MCF 10A (cell line): ENCODE results near the gene ARHGAP28. TPM values are rescaled to one million over a fixed set of nuclear protein-coding genes. Genes with fewer than 3 reads are reported as not detected.

Experiments
- BruUV-seq: library from RNA; stranded (reverse); fragments of 400-500 nt; replicated peaks from 2 replicates; lab custom pipeline; 2021; lab: Mats Ljungman, UMichigan
- CTCF ChIA-PET: fragments of 300-600 bp; sonication (Branson Sonifier 250); formaldehyde crosslinking; extraction: SDS; loops from one replicate; lab custom pipeline; 2021; ENCODE audit warnings: antibody characterized with exemption, inconsistent platforms; lab: Yijun Ruan, JAX
- POLR2A ChIA-PET: fragments of 300-600, 350-650 bp; sonication (Branson Sonifier 250); formaldehyde crosslinking; extraction: SDS; loops from one replicate; lab custom pipeline; 2020; ENCODE audit warnings: antibody characterized with exemption, inconsistent platforms; lab: Yijun Ruan, JAX
- DNase-seq: peaks from one replicate; pipeline ENCODE4 v3.0.0-alpha.2; 2018; ENCODE audit not compliant: unreplicated experiment
- H3K27ac Mint-ChIP-seq: one replicate; pipeline ENCODE4 v1.8.0; 2022; ENCODE audit warnings: mild to moderate bottlenecking, low read depth, mixed read lengths; ENCODE audit not compliant: unreplicated experiment
- H3K27me3 Mint-ChIP-seq: one replicate; pipeline ENCODE4 v1.8.0; 2022; ENCODE audit warnings: mixed read lengths; ENCODE audit not compliant: insufficient read depth, unreplicated experiment
- H3K36me3 Mint-ChIP-seq: one replicate; pipeline ENCODE4 v1.8.0; 2022; ENCODE audit warnings: mild to moderate bottlenecking, moderate library complexity, mixed read lengths; ENCODE audit not compliant: insufficient read depth, unreplicated experiment
- H3K4me1 Mint-ChIP-seq: one replicate; pipeline ENCODE4 v1.8.0; 2022; ENCODE audit warnings: mixed read lengths; ENCODE audit not compliant: insufficient read depth, unreplicated experiment
- H3K4me3 Mint-ChIP-seq: one replicate; pipeline ENCODE4 v1.8.0; 2022; ENCODE audit warnings: mild to moderate bottlenecking, moderate library complexity, mixed read lengths; ENCODE audit not compliant: unreplicated experiment
- H3K9me3 Mint-ChIP-seq: one replicate; pipeline ENCODE4 v1.8.0; 2022; ENCODE audit warnings: mixed read lengths; ENCODE audit not compliant: unreplicated experiment
- intact Hi-C: fragments of 100-400 bp; cut with micrococcal nuclease; formaldehyde crosslinking; loops from 2 replicates; pipeline ENCODE4 v1.14.1; 2022
- total RNA-seq: library from RNA; stranded (reverse); gene quantifications from 2 replicates; pipeline ENCODE4 v1.2.3, GENCODE V29; 2022
- TF ChIP-seq, protein P1 (sequence below): fragments of 200-600 bp; IDR thresholded peaks from one replicate; pipeline ENCODE4 v1.8.0; 2022; ENCODE audit warnings: antibody characterized with exemption, mild to moderate bottlenecking; ENCODE audit not compliant: unreplicated experiment

The ARHGAP28 gene
- total RNA-seq, 1 experiment from 2014 or later = 3.0 TPM

DNA sequence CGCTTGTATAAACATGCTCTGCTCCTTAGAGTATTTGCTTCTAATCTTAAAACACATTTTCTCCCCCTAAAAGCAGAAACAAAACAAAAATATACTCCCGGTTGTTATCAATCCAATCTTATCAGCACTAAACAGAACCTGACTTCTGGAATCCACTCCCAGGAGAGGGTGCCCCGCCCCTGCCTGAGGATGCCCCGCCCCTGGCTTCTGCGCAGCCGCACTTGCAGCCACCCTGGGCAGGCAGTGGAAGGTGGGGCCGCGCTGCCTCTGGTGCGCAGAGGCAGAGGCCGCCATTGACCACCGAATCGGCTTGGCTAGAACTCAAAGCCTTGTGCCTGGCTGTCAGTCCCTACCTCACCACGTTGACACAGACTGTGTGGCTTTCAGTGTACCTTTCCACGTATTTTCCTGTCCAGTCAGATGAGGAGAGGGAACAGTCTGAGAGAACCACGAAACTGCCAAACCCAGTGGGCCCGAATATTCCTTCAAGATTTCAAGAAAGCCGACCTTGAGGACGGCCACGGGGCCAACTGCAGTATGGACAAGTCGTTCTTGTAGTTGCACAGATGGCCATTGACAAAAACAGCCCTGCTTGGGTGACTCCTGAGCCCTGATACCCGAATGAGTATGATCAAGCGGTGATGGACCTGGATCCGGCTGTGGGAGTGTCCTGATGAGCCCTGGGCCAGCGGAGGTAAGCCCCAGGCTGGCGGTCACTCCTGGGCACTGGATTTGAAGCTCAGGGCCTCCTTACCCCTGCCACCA lies 46.2 kb upstream of the ARHGAP28 start:
- intact Hi-C loops = no loop called here
- H3K4me3 Mint-ChIP-seq = no peak overlapping the region
- POLR2A ChIA-PET = no interaction called here
- CTCF ChIA-PET = no interaction called here
- no peak for DNase-seq
- no peaks in the 10 kb centered on the region for H3K36me3 Mint-ChIP-seq
- no peaks in the 10 kb centered on the region for H3K27me3 Mint-ChIP-seq
- H3K9me3 Mint-ChIP-seq = no peaks in the 10 kb centered on the region
- H3K27ac Mint-ChIP-seq = no peak overlapping the region
- TF ChIP-seq, protein P1, sequence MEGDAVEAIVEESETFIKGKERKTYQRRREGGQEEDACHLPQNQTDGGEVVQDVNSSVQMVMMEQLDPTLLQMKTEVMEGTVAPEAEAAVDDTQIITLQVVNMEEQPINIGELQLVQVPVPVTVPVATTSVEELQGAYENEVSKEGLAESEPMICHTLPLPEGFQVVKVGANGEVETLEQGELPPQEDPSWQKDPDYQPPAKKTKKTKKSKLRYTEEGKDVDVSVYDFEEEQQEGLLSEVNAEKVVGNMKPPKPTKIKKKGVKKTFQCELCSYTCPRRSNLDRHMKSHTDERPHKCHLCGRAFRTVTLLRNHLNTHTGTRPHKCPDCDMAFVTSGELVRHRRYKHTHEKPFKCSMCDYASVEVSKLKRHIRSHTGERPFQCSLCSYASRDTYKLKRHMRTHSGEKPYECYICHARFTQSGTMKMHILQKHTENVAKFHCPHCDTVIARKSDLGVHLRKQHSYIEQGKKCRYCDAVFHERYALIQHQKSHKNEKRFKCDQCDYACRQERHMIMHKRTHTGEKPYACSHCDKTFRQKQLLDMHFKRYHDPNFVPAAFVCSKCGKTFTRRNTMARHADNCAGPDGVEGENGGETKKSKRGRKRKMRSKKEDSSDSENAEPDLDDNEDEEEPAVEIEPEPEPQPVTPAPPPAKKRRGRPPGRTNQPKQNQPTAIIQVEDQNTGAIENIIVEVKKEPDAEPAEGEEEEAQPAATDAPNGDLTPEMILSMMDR = no peak
- no TSS peak for BruUV-seq
- no peaks in the 10 kb centered on the region for H3K4me1 Mint-ChIP-seq

GRCh38 chr18:6687676-6688075 lies 41.8 kb upstream of the ARHGAP28 start:
- no TSS peak for BruUV-seq
- POLR2A ChIA-PET = no interaction called here
- Mint-ChIP-seq H3K9me3 (no peaks in the 10 kb centered on the region), H3K36me3 (no peaks in the 10 kb centered on the region), H3K27ac (no peak overlapping the region), H3K4me1 (no peaks in the 10 kb centered on the region), H3K4me3 (no peak overlapping the region), H3K27me3 (no peaks in the 10 kb centered on the region)
- no peak for DNase-seq
- intact Hi-C loops = no loop called here
- TF ChIP-seq, protein P1 = no peak
- CTCF ChIA-PET = no interaction called here

DNA sequence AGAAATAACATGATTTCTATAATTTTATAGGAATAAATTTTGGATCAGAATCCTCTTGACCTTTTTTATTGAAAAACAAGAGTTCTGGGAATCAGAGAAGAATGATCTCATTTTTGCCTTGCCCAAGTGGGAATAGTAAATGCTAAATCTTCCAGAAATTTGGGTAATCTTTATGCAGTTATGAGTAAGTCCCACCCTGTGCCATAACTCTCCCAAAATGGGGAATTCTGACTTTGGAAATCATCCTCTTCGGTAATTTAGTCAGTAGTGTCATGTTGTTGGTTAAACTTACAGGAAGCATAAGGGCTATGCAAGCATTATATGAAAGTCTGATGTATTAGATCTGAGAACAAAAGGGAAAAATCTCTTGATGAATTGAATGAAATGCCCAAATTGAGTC lies 20.6 kb upstream of the ARHGAP28 start:
- TF ChIP-seq, protein P1 = no peak
- no peaks in the 10 kb centered on the region for H3K4me1 Mint-ChIP-seq
- H3K27me3 Mint-ChIP-seq = no peaks in the 10 kb centered on the region
- no TSS peak for BruUV-seq
- H3K4me3 Mint-ChIP-seq = no peak overlapping the region
- no peaks in the 10 kb centered on the region for H3K36me3 Mint-ChIP-seq
- CTCF ChIA-PET = no interaction called here
- no peak for DNase-seq
- intact Hi-C loops = no loop called here
- H3K9me3 Mint-ChIP-seq = no peaks in the 10 kb centered on the region
- POLR2A ChIA-PET = no interaction called here
- no peak overlapping the region for H3K27ac Mint-ChIP-seq

GRCh38 chr18:6711467-6711866 lies 18.0 kb upstream of the ARHGAP28 start:
- H3K4me1 Mint-ChIP-seq = no peaks in the 10 kb centered on the region
- ChIA-PET CTCF (no interaction called here), POLR2A (interaction anchor here (0.6 kb wide), 1 partner anchor 100 kb away, joined by 3 read pairs; no protein-coding TSS in a partner anchor)
- BruUV-seq = no TSS peak
- no peak for DNase-seq
- no peak overlapping the region for H3K4me3 Mint-ChIP-seq
- H3K9me3 Mint-ChIP-seq = no peaks in the 10 kb centered on the region
- H3K27ac Mint-ChIP-seq = no peak overlapping the region
- intact Hi-C loops = no loop called here
- TF ChIP-seq, protein P1 = no peak
- no peaks in the 10 kb centered on the region for H3K27me3 Mint-ChIP-seq
- H3K36me3 Mint-ChIP-seq = no peaks in the 10 kb centered on the region
